ENCODE results near the gene PEA15.

The PEA15 gene

DNA sequence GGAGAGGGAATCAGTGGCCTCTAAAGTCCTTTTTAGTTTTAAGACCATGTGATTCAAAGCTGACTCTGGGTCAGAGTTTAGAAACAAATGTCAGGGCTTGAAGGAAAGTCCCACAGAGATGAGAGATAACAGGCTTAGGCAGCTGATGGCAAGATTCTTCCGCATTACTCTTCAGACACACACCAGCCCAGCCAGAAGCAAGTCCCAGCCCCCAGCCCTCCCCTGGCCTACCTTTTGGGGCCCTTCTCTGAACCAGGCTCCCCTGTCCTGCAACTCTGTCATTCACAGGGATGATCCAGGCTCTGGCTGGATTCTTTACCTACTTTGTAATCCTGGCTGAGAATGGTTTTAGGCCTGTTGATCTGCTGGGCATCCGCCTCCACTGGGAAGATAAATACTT, 28.0 kb upstream of the PEA15 start:
- in situ Hi-C loops (cut with MboI; ENCODE audit: low pct_unique_long_range_greater_than_20kb, low sequenced_read_pairs, unreplicated experiment) = no loop called here
- TF ChIP-seq, protein P1, sequence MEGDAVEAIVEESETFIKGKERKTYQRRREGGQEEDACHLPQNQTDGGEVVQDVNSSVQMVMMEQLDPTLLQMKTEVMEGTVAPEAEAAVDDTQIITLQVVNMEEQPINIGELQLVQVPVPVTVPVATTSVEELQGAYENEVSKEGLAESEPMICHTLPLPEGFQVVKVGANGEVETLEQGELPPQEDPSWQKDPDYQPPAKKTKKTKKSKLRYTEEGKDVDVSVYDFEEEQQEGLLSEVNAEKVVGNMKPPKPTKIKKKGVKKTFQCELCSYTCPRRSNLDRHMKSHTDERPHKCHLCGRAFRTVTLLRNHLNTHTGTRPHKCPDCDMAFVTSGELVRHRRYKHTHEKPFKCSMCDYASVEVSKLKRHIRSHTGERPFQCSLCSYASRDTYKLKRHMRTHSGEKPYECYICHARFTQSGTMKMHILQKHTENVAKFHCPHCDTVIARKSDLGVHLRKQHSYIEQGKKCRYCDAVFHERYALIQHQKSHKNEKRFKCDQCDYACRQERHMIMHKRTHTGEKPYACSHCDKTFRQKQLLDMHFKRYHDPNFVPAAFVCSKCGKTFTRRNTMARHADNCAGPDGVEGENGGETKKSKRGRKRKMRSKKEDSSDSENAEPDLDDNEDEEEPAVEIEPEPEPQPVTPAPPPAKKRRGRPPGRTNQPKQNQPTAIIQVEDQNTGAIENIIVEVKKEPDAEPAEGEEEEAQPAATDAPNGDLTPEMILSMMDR (IDR thresholded peaks at IDR 0.05; ENCODE audit: extremely low read depth, insufficient read depth, missing control alignments) = no peak
- DNase-seq (ENCODE audit: low spot score) = peak; percentile 42

DNA sequence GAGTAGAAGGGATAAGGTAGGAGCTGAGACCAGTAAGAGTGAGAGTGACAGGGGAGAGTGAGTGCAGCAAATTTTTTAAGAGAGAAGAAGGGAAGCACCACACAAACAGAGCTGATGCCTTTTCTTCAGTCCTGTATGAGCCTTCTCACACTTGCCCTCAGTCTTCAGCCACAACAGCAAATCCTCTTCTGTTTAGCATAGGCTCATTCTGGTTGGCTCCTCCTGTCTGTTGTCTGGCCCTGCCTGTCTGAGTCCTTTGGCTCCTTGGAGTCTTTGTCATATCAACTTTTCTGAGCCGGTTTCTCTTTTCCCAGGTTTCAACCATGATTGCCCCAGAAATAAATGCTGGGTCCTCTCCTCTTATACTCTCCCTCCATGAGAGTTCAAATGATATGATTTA, 27.5 kb upstream of the PEA15 start:
- in situ Hi-C loops (cut with MboI; ENCODE audit: low pct_unique_long_range_greater_than_20kb, low sequenced_read_pairs, unreplicated experiment) = no loop called here
- no peak for DNase-seq (ENCODE audit: low spot score)
- TF ChIP-seq, protein P1 (IDR thresholded peaks at IDR 0.05; ENCODE audit: extremely low read depth, insufficient read depth, missing control alignments) = no peak

DNA sequence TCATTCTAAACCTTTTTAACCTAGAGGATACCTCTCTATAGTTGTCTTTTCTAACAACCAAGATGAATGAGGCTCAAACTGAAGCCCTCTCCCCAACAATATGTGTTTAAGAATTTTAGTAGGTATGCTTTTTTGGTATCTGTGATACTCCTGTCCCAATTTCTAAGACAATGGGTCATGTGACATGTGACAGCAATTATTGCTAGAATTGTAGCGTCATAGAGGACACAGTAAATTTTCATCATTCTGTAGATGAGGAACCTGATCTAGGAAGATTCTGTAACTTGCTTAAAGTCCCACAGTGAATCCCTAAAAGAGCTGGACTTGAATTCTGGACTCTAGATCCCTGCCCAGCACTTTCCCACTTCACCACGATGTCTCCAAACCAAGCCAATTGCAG, 26.5 kb upstream of the PEA15 start:
- in situ Hi-C loops (cut with MboI; ENCODE audit: low pct_unique_long_range_greater_than_20kb, low sequenced_read_pairs, unreplicated experiment) = no loop called here
- DNase-seq (ENCODE audit: low spot score) = no peak
- TF ChIP-seq, protein P1 (IDR thresholded peaks at IDR 0.05; ENCODE audit: extremely low read depth, insufficient read depth, missing control alignments) = no peak

DNA sequence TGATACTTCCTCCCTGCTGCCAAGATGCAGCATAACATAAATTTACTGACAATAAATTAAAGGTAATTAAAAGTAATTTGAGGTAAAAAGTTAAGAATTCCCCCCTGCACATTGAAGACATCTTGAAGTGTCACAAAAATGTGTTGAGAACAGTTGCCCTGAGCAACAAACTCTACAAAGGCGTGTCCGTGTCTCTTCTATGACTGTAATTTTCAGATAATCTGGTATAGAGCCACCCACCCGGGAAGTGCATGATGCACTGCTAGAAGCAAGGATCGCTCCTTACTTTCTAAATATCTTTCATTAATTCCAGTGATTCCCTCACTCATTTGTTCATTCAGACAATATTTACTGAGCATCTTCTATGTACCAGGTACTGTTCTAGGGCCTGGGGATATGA, 25.8 kb upstream of the PEA15 start:
- in situ Hi-C loops (cut with MboI; ENCODE audit: low pct_unique_long_range_greater_than_20kb, low sequenced_read_pairs, unreplicated experiment) = no loop called here
- TF ChIP-seq, protein P1 (IDR thresholded peaks at IDR 0.05; ENCODE audit: extremely low read depth, insufficient read depth, missing control alignments) = no peak
- DNase-seq (ENCODE audit: low spot score) = no peak

DNA sequence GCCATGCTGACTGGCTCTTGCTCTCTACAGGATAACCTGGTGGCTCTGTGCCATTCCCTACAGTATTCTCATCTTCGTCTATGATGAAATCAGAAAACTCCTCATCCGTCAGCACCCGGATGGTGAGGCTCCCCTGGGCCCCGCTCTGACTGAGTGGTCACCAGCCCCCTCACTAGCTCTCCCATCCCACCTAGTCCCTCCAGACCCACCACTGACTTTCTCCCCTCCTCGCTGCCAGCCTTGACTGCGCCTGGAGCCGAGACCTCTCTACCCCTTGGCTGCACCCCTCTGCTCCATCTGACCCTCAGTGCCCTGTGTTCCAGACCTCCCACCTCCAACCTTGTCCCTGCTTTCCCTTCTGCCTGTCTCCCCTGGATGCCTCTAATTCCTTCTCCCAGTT, 18.9 kb upstream of the PEA15 start:
- in situ Hi-C loops (cut with MboI; ENCODE audit: low pct_unique_long_range_greater_than_20kb, low sequenced_read_pairs, unreplicated experiment) = no loop called here
- TF ChIP-seq, protein P1 (IDR thresholded peaks at IDR 0.05; ENCODE audit: extremely low read depth, insufficient read depth, missing control alignments) = no peak
- DNase-seq (ENCODE audit: low spot score) = no peak

DNA sequence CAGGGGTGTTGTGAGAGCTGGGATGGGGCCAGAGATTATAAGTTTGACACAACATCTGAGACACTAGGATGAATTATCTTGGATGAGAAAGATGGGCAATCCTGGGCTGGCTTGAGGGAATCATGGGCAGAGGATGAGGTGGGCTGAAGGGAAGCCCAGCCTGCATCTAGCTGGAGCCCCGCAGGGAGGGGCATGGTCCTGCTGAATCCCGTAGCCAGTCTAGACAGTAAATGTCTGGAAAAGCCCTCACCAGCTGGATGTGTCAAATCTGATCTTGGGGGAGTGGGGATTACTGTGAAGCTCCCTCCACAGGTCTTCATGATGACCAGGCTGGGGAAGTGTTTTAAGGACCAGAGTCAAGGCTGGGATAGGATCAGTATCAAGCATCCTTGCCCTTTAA, 18.5 kb upstream of the PEA15 start:
- in situ Hi-C loops (cut with MboI; ENCODE audit: low pct_unique_long_range_greater_than_20kb, low sequenced_read_pairs, unreplicated experiment) = no loop called here
- no peak for DNase-seq (ENCODE audit: low spot score)
- TF ChIP-seq, protein P1 (IDR thresholded peaks at IDR 0.05; ENCODE audit: extremely low read depth, insufficient read depth, missing control alignments) = no peak

DNA sequence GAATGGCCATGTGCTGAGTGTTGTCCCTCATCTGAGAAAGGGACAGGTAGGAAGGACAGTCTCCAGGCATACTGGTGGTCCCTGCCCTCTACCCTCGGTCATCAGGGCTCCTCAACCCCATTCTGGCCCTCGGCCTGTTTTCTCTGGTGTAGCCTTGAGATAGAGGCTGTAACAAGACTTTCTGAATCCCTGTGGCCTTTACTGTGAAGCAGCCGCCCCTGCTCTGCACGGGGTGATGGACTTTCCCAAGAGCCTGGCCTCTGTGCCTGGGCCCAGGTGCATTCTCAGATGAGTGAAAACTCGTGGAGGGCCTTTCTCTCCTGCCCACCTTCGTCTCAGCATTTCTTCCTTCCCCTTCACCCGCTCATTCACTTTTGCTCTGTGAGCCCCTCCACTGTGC, 17.8 kb upstream of the PEA15 start:
- DNase-seq (ENCODE audit: low spot score) = no peak
- in situ Hi-C loops (cut with MboI; ENCODE audit: low pct_unique_long_range_greater_than_20kb, low sequenced_read_pairs, unreplicated experiment) = no loop called here
- TF ChIP-seq, protein P1 (IDR thresholded peaks at IDR 0.05; ENCODE audit: extremely low read depth, insufficient read depth, missing control alignments) = no peak
